Kasumi-1 (cell line): ENCODE data around the gene KCNQ5.

Source experiments
- DNase-seq, 2 experiments: peaks; one replicate each; lab custom pipeline; 2025; lab: John Stamatoyannopoulos, UW

The KCNQ5 gene

GRCh38 chr6:73123632-73124329 is 501.9 kb downstream of the KCNQ5 start:
- DNase-seq: no peak

GRCh38 chr6:73129653-73130443 is 508.0 kb downstream of the KCNQ5 start:
- peak; percentile 56 to 82 for DNase-seq

GRCh38 chr6:73131706-73132105 is 509.8 kb downstream of the KCNQ5 start:
- no peak for DNase-seq

- no peak for DNase-seq
Measured at GRCh38 chr6:73134588-73134987, 512.7 kb downstream of the KCNQ5 start.

- DNase-seq: no peak
Measured at GRCh38 chr6:73139681-73140383, 518.0 kb downstream of the KCNQ5 start.

GRCh38 chr6:73143551-73143950 is 521.7 kb downstream of the KCNQ5 start:
- DNase-seq: no peak

- DNase-seq: no peak
Measured at GRCh38 chr6:73144516-73144915, 522.7 kb downstream of the KCNQ5 start.

- DNase-seq: no peak
Measured at GRCh38 chr6:73145690-73146089, 523.8 kb downstream of the KCNQ5 start.

GRCh38 chr6:73151732-73152131 is 529.9 kb downstream of the KCNQ5 start:
- no peak for DNase-seq

GRCh38 chr6:73152556-73152955 is 530.7 kb downstream of the KCNQ5 start:
- no peak for DNase-seq

- no peak for DNase-seq
Measured at GRCh38 chr6:73152966-73153757, 531.3 kb downstream of the KCNQ5 start.

- no peak for DNase-seq
Measured at GRCh38 chr6:73156793-73157767, 535.2 kb downstream of the KCNQ5 start.

- DNase-seq: no peak
Measured at GRCh38 chr6:73157870-73158269, 536.0 kb downstream of the KCNQ5 start.

- no peak for DNase-seq
Measured at GRCh38 chr6:73169111-73169510, 547.2 kb downstream of the KCNQ5 start.

- no peak for DNase-seq
Measured at GRCh38 chr6:73169633-73170032, 547.8 kb downstream of the KCNQ5 start.

GRCh38 chr6:73174646-73175045 is 552.8 kb downstream of the KCNQ5 start:
- DNase-seq: no peak

- no peak for DNase-seq
Measured at GRCh38 chr6:73176057-73176456, 554.2 kb downstream of the KCNQ5 start.

- no peak for DNase-seq
Measured at GRCh38 chr6:73177221-73177944, 555.5 kb downstream of the KCNQ5 start.

- no peak for DNase-seq
Measured at GRCh38 chr6:73180076-73180738, 558.3 kb downstream of the KCNQ5 start.
